ENCODE measurements around the gene ZFYVE21.

DNA sequence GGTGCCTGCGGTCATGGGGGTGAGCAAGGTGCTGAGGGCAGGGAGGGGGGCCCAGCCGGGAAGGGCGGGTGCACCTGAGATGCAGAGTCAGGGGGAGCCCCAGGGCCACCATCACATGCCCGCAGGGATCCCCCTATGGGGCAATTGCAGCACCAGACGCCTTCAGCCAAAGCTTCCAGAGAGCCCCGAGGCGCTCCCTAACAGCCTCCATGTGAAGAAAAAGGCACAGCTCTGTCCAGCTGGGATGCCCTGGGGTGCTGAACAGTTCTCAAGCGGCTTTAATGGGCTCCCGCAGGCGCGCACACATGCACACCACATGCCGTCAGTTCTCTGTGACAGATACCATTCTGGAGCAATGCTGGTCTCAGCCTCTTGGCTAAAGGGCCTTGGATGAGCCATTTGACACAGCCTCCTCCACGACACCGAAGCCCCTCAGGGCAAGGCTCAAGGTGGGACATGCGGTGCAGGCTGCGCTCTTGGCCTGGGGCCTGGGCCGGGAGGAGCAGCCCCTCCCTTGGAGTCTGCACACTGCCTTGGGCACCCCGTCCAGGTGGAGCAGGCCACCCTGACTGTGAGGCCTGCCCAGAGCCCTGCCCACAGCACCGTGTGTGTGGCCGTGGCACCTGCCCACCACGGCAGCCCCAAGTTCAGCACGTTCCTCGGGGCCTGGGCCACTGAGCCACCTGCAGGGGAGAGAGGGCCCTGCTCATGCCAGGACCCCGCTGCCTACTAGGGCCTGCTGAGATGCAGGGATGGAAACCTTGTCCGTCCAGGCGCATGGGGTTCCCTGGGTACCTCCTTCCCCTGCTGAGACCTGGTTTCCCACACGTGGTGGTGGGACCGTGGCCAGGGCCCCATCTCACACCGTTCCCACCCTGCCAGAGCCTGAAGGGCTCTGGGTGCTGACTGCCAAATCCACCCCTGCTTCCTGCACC, 8.0 kb upstream of the ZFYVE21 start:
- no peak for TF ChIP-seq POLR2A (IDR thresholded peaks at IDR 0.05)
- TF ChIP-seq CTCF (IDR thresholded peaks at IDR 0.05), result no peak
